Stimulated activated CD8-positive, alpha-beta memory T cell treated with anti-CD3 and anti-CD28 coated beads, Interleukin-4, amount 100 ng/mL, for 1 hour (primary cell): ENCODE results near the gene MAGI2.
"Not testable (repeated sequence)": the region's sequence is repeated elsewhere in the genome, so short reads cannot be mapped to it uniquely, and the experiment has no call there.

ENCODE experiments used
- DNase-seq, 2 donors: peaks; one replicate each; pipeline ENCODE4 v3.0.0-alpha.2; 2020; ENCODE audit warnings: low read depth in 2 of 2, low spot score in 1 of 2

The MAGI2 gene

GRCh38 chr7:78578686-78579085, 874.8 kb downstream of the MAGI2 start:
- DNase-seq: no peak

DNA sequence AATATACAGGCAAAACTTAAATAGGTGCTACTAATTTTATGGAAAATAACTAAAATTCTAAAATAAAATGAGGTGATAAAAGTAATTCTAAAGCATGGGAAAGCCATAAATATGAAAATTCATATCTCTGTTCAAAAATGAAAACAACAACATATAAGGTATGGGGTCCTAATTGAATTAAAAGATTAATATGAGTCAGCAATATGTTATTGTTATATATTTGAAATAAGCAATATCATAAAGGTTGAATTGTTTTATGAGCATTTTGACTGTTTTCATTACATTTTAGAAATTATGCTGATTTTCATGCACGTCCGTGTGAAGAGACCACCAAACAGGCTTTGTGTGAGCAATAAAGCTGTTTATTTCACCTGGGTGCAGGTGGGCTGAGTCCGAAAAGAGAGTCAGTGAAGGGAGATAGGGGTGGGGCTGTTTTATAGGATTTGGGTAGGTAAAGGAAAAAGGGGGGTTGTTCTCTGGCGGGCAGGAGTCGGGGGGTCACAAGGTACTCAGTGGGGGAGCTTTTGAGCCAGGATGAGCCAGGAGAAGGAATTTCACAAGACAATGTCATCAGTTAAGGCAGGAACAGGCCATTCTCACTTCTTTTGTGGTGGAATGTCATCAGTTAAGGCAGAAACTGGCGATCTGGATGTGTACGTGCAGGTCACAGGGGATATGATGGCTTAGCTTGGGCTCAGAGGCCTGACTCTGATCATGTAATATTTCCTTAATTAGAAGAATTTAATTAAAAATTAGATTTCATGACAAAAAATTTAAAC, 876.1 kb downstream of the MAGI2 start:
- DNase-seq: not testable (repeated sequence)

DNA sequence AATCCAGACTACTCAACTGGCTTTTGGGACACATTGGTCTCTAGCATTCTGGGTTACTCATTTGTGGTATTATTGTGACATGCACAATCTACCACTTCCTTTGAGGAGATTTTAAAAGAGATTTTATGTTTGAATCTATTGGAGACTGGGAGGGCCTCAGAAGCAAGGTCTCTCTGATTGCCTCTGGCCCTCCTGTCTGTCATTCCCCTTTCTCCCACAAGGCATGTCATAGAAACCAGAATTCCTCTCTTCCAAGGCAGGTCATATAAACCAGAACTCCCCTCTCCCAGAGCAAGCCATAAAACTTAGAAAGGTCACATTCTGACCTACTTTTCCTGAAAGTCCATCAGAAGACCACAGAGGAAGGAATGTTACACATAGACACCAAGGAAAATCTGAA, 877.2 kb downstream of the MAGI2 start:
- no peak for DNase-seq

- DNase-seq: no peak
These were observed 882.2 kb downstream of the MAGI2 start for GRCh38 chr7:78571292-78571691.

DNA sequence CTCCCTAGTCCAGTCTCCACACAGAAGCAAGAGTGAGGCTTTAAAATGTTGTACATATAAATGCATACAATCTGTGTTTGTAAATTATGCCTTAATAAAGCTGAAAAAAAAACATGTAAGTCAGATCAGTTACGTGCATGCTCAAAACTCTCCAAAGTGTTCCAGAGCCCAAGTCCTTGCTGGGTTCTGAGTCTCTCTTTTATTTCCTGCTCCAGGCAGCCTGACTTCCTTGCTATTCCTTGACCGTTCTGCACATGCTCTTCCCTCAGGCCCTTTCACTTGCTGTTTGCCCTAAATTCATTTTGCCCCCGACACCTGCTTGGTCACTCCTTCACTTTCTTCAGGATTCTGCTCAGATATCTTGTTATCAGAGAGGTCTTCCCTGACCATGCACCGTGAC, 884.8 kb downstream of the MAGI2 start:
- DNase-seq: no peak

DNA sequence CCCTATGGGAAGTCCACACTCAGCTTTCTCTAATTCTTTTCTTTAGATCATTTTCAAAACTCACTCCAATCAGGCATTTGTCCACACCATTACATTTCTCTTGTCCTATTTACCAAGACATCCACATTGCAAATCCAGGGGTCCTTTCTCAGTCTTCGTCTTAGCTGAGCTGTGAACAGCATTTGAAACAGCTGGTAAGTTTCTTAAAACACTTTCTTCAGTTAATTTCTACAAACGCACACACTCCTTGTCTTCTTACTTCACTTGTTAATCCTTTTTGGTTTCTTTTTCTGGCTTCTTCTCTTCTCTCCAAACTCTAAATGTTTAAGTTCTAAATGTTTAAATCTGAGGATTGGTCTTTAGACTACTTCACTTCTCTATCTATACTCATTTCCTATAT, 885.6 kb downstream of the MAGI2 start:
- DNase-seq: no peak

- DNase-seq: no peak
These were observed 887.7 kb downstream of the MAGI2 start for GRCh38 chr7:78565784-78566183.

DNA sequence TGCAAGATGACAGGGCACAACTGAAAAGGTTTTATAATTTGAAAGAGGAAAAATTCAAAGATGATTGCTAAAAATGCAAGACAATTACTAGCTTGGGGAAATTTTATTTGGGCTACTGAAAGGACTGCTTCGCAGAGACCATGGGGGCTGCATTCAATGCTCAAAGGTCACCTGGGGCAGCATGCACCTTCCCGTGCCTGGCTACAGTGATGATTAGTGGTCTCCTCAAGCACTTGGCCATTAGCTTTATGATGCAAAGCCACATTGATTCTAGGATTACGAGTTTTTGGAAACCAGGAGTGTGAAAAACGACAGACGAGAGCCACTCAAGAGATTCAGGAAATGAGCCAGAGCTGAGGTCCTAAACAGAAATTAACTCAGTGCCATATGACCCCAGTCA, 890.3 kb downstream of the MAGI2 start:
- no peak for DNase-seq

GRCh38 chr7:78562191-78562590, 891.3 kb downstream of the MAGI2 start:
- DNase-seq: no peak

DNA sequence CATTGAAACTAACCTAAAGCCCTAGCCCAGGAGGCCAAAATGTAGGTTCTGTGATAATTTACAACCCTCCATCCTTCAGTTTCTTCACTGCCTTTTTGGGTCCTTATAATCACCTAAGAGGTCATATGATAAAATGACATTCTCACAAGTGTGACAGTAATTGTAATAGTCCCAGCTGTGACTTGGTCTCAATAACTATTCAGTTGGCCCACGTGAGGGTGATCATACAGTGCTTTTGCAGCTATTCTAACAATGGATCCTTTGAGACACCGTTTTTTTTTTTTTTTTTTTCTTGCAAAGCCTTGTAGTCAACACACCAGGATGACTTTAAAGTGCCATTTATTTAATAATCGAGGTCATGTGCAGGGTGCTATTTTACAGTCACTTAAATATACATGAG, 894.9 kb downstream of the MAGI2 start:
- no peak for DNase-seq

GRCh38 chr7:78543976-78544375, 909.5 kb downstream of the MAGI2 start:
- no peak for DNase-seq

GRCh38 chr7:78542981-78543380, 910.5 kb downstream of the MAGI2 start:
- no peak for DNase-seq

DNA sequence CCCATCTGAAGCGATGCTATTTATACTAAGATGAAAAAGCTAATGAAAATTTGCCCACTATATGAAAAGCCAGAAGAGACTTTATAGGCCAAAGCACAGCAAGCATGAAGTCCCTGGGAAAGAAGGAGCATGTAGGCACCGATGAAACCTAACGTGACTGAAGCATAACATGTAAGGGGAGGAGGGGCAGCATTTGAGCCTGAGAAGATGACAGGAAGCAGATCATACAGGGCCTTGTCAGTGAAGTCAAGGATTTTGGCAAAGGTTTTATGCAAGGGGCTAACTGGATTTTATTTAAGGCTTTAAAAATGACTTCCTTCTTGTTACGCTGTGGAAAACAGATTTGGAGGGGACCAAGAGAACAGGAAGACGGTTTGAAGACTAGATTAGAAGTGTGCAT, 910.9 kb downstream of the MAGI2 start:
- no peak for DNase-seq

- no peak for DNase-seq
These were observed 913.6 kb downstream of the MAGI2 start for GRCh38 chr7:78539825-78540224.

GRCh38 chr7:78535655-78536054, 917.8 kb downstream of the MAGI2 start:
- no peak for DNase-seq

DNA sequence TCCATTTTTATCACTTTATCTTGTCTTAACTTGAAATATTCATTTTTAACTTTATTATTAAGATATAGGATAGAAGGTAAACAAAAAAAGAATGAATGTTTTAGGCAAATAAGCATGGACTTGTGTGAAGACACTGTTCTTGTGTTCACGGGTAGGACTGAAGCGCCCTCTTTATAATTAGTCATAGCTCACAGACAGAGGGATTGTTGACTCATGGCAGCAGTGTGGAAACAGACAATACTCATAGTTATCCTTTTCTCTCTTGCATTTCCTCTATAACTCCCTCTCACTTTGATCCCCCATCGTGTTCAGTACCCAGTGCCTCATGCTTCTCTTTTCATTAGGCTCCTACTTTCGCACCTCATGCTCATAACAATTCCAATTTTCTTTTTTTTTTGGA, 923.1 kb downstream of the MAGI2 start:
- no peak for DNase-seq

GRCh38 chr7:78529392-78529791, 924.1 kb downstream of the MAGI2 start:
- no peak for DNase-seq

- DNase-seq: no peak
These were observed 924.5 kb downstream of the MAGI2 start for GRCh38 chr7:78528964-78529363.

- no peak for DNase-seq
These were observed 929.5 kb downstream of the MAGI2 start for GRCh38 chr7:78523930-78524329.

GRCh38 chr7:78521961-78522360, 931.5 kb downstream of the MAGI2 start:
- DNase-seq: no peak

DNA sequence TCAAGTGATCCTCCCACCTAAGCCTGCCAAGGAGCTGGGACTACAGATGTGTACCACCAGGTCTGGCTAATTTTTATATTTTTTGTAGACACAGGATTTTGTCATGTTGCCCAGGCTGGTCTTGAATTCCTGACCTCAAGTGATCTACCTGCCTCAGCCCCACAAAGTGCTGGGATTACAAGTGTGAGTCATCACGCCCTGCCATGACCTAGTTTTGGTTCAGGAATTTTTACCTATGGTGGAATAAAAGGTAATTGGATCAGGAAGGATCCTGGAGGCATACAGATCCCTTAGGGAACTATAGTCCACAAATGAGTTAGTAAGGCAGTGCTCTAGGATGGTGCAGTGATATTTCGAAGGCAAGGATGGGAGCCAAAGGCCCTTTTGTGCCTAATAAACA, 937.0 kb downstream of the MAGI2 start:
- no peak for DNase-seq

GRCh38 chr7:78514634-78515033, 938.8 kb downstream of the MAGI2 start:
- DNase-seq: no peak

- no peak for DNase-seq
These were observed 942.8 kb downstream of the MAGI2 start for GRCh38 chr7:78510580-78511188.
